RWPE1 (cell line): ENCODE data around the gene NOL4L.

Source experiments
- CTCF ChIA-PET: fragments of 350-600 bp; sonication (Branson Sonifier 250); formaldehyde crosslinking; extraction: SDS; loops from one replicate; lab custom pipeline; 2021; lab: Yijun Ruan, JAX
- POLR2A ChIA-PET: fragments of 400-600 bp; formaldehyde crosslinking; extraction: SDS; loops from one replicate; lab custom pipeline; 2020; ENCODE audit warnings: antibody characterized with exemption; ENCODE audit not compliant: low non-redundant PET; lab: Yijun Ruan, JAX
- DNase-seq: peaks from one replicate; pipeline ENCODE4 v3.0.0; 2012; ENCODE audit warnings: low spot score
- H3K27ac ChIP-seq: fragments of 450-650 bp; 2 replicates; pipeline ENCODE4 v1.5.1; 2017
- CTCF ChIP-seq: fragments of 450-650 bp; conservative IDR thresholded peaks from 2 replicates; pipeline ENCODE4 v1.5.1; 2017; ENCODE audit warnings: low read depth, mild to moderate bottlenecking

The NOL4L gene

DNA sequence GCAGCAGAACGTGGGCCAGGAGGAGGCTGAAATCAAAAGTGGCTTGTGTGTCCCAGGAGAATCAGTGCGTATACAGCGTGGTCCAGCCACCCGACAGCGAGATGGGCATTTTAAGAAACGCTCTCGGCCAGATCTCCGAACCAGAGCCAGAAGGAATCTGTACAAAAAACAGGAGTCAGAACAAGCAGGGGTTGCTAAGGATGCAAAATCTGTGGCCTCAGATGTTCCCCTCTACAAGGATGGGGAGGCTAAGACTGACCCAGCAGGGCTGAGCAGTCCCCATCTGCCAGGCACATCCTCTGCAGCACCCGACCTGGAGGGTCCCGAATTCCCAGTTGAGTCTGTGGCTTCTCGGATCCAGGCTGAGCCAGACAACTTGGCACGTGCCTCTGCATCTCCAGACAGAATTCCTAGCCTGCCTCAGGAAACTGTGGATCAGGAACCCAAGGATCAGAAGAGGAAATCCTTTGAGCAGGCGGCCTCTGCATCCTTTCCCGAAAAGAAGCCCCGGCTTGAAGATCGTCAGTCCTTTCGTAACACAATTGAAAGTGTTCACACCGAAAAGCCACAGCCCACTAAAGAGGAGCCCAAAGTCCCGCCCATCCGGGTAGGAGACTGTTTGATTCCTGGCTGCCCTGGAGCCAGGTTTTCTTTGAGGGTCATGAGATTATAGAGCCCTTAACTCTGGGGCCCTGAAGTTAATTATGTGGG lies 151.7 kb downstream of the NOL4L start:
- DNase-seq = no peak
- no peak for TF ChIP-seq CTCF
- ChIA-PET CTCF (no interaction called here), POLR2A (no interaction called here)
- H3K27ac ChIP-seq = 0 out of 2 replicates have a peak overlapping the region, but pooled peaks have one; percentile 10

DNA sequence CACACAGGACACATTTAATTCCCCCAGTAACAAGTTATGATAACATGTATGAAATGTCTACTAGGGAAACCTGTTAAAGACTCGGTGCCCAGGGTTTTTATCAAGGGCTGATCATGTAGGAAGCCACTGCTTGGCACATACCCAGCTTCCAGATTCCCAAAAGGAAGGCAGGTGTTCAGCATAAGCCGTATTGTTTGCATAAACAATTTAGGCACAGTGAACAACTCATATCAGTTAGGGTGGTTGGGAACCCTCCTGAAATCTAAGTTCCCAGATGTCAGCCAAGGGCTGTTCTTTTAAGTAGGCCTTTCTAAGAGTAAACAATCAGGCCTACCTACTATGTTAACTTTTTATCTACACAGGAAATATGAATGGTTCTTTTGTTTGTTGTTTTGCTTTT lies 152.9 kb downstream of the NOL4L start:
- TF ChIP-seq CTCF = no peak
- CTCF ChIA-PET = no interaction called here
- H3K27ac ChIP-seq = no peak overlapping the region
- POLR2A ChIA-PET = no interaction called here
- no peak for DNase-seq

DNA sequence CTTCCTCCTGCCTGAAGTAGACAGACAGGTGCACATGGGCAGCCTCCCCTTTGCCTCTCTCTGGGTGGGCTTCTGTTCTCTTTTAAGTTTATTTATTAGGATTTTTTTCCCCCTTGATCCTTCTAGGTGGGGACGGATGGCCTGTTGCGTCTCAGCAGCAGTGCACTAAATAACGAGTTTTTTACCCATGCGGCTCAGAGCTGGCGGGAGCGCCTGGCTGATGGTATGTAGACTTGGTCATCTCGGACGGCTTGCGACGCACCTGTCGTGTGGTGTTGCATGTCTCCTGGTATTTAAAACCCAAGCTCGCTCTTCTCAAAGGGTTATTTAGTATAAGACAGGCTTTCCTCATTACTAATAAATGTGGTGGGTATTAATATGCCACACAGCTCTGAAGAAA lies 153.7 kb downstream of the NOL4L start:
- CTCF ChIA-PET = no interaction called here
- TF ChIP-seq CTCF = no peak
- no peak overlapping the region for H3K27ac ChIP-seq
- POLR2A ChIA-PET = no interaction called here
- DNase-seq = no peak

DNA sequence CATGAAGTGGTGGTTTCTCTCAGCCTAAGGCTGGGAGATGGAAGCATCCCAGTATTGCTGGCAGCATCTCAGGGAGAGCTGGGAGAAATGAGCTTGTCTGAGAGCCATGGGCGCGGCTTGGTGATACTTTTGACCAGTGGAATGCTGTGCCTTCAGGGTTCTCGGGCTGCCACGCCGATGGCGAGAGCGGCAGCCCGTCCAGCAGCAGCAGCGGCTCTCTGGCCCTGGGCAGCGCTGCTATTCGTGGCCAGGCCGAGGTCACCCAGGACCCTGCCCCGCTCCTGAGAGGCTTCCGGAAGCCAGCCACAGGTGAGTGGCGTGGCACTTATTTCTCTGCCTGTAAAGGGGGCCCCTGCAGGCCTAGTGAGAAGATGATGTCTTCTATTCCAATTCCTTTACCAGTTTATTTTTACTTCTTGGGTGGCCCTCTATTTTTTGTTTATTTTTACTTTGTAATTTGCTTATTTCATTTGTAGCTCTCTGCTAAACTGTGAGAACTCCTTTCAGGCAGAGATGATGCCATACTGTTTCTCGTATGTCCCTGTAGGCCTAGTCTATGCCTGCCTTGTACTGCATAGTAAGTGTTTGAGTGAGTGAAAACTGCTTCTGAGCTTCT lies 155.3 kb downstream of the NOL4L start:
- no peak overlapping the region for H3K27ac ChIP-seq
- POLR2A ChIA-PET = no interaction called here
- no peak for DNase-seq
- TF ChIP-seq CTCF = no peak
- CTCF ChIA-PET = no interaction called here

DNA sequence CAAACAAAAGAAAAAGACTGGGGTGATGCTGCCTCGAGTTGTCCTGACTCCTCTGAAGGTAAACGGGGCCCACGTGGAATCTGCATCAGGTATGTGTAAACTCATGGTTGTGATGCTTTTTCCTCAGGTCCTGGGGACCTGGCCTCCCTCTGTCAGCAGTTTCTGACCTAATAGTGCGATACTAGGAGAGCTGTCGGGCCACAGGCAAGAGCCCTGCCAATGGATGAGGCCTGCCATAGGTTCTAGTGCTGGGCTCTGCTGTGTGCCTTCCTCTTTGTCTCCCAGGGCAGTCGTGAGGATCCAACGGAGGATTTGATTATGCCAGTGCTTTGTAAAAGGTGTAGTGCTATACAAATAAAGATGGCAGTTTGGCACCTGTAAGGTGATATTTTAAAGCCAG lies 155.8 kb downstream of the NOL4L start:
- DNase-seq = no peak
- TF ChIP-seq CTCF = no peak
- ChIA-PET CTCF (no interaction called here), POLR2A (no interaction called here)
- H3K27ac ChIP-seq = no peak overlapping the region

GRCh38 chr20:32427996-32428395 lies 157.1 kb downstream of the NOL4L start:
- ChIA-PET POLR2A (no interaction called here), CTCF (no interaction called here)
- H3K27ac ChIP-seq = no peak overlapping the region
- no peak for DNase-seq
- no peak for TF ChIP-seq CTCF
